Peyer's patch (tissue), 4 donors: ENCODE results near the gene LECT2.

ENCODE experiments used
- CTCF ChIP-seq, 6 experiments: fragments of 450-650 bp in 4 of 6; fragments of 200-600 bp in 2 of 6; sonication (generic) in 1 of 6; IDR thresholded peaks; one replicate each; pipeline ENCODE4 v1.5.1; 2017 to 2019; ENCODE audit warnings: antibody characterized with exemption in 6 of 6, mild to moderate bottlenecking in 3 of 6, moderate library complexity in 1 of 6
- POLR2A ChIP-seq, 2 donors: fragments of 450-650 bp; IDR thresholded peaks; one replicate each; pipeline ENCODE4 v1.5.1; 2017; ENCODE audit warnings: antibody characterized with exemption in 2 of 2, mild to moderate bottlenecking in 2 of 2, moderate library complexity in 2 of 2

- TF ChIP-seq CTCF (IDR thresholded peaks at IDR 0.05) (no peak), POLR2A (IDR thresholded peaks at IDR 0.05) (no peak)
Measured at GRCh38 chr5:135975122-135975521, 20.3 kb upstream of the LECT2 start.
